Astrocyte (in vitro differentiated cells and primary cell): ENCODE measurements around the gene LUC7L3.

Experiments used
- CTCF ChIP-seq: IDR thresholded peaks from 2 replicates; pipeline ENCODE4 v1.5.1; 2011; ENCODE audit warnings: low read depth, mild to moderate bottlenecking, inconsistent platforms, low read length, moderate library complexity; ENCODE audit not compliant: insufficient read depth
- EZH2 ChIP-seq: IDR thresholded peaks from 2 replicates; pipeline ENCODE4 v1.6.1; 2012; ENCODE audit warnings: mild to moderate bottlenecking, low read length, inconsistent platforms; ENCODE audit not compliant: insufficient read depth

GRCh38 chr17:50686494-50687199 is 32.8 kb upstream of the LUC7L3 start:
- no peak for TF ChIP-seq CTCF
- no peak for TF ChIP-seq EZH2
